Activated CD4-positive, alpha-beta T cell treated with anti-CD3 and anti-CD28 coated beads, Interleukin-10, Interleukin-2, amounts not matched to agents 100 ng/mL and 50 ng/mL, durations not matched to agents 16 hours and 8 hours (primary cell): ENCODE results near the gene PLSCR4.

ENCODE experiments used
- DNase-seq: peaks from one replicate; pipeline ENCODE4 v3.0.0-alpha.2; 2020

PLSCR4 gene

DNA sequence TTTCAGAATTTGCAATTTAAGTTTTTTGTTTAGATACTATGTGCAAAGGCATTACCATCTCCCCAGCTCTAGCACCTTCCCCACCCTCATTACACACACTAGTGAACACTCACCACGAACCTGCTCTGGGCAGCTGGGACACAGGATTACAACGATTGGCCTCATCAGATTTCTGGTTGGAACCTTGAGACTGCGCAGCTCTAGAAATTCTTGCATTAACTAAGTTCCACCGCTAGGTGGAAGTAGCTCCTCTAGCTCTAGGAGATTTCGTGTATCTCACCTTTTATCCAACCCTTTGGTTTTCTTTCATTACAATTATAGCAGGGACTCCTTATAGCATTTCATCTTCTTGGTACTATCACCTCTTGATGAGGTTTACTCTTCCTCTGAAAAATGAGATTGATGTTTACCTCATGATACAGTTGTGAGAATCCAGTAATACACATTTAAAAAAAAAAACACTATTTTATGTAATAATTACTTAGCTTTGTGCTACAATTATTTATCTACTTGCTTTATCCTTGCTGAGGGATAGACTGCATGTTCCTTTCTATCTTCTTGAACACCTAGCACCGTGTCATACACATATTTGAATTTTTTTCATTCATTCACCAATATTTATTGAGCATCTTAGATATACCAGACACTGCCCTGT, 61.3 kb downstream of the PLSCR4 start:
- DNase-seq = peak; percentile 43

- DNase-seq = no peak
These were observed 63.5 kb downstream of the PLSCR4 start for GRCh38 chr3:146187334-146187950.

DNA sequence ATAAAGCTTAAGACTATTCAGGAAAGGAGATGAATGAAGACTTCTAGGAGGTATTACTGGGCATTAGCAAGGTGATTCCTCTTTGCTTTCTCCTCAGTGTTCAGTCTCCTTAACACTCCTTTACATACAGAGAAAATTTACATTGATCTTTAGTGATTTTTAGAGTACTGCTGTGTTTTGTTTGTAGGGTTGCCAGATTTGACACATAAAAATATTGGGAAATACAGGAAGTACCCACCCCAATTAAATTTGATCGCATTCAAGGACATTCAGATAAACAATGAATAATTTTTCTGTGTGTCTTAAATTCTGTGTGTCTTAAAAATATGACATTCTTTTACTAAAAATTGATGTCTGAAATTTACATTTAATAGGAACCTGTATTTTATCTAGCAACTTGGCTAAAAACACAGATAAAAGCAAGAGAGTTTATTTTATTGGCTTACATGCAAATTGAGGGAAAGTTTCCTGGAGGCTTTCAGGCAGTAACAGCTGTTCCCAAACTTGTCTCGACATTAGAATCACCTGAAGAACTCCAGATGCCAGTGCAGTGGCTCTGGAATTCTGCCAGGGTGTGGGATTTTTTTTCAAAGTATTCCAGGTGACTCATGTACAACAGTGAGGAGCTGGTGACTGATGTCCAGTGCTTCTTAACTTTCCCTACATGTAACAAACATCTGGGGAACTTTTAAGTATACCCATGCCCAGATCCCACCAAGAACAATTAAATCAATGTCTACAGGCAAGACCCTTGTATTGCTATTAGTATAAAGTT, 66.5 kb downstream of the PLSCR4 start:
- no peak for DNase-seq

DNA sequence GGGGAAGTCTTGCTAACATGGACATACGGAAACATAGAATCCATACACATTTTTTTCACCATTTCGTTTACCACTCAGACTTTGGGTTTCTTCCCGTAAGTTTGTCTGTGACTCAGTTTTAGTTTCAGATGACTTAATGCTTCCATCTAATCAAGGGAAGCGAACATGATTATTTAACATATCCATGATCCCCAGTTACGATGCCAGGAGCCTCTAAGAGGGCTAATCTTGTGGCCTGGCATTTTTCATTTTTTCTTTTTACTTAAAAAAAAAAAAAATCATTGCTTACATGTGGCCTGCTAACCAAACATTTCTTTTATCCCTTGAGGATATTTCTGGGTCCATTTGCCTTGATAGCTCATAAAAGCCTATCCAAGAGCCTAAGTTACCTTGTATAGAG, 69.7 kb downstream of the PLSCR4 start:
- DNase-seq = no peak

DNA sequence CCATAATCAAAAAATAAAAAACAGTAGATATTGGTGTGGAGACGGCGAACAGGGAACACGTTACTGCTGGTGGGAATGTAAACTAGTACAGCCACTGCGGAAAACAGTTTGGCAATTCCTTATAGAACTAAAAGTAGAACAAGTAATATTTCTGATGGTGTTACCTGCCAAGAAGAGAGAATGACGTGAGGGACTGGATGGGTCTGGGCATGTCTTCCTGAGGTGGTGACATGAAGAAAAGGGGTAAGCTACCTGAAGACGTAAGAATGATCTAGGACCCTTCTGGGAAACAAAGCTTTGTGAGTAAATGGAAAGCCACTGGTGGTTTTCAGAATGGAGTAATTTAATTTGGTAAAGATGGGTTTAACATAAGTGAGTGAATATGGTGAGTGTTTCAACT, 70.5 kb downstream of the PLSCR4 start:
- DNase-seq = no peak

- no peak for DNase-seq
These were observed 72.8 kb downstream of the PLSCR4 start for GRCh38 chr3:146178006-146178689.

GRCh38 chr3:146177519-146177918, 73.4 kb downstream of the PLSCR4 start:
- no peak for DNase-seq

DNA sequence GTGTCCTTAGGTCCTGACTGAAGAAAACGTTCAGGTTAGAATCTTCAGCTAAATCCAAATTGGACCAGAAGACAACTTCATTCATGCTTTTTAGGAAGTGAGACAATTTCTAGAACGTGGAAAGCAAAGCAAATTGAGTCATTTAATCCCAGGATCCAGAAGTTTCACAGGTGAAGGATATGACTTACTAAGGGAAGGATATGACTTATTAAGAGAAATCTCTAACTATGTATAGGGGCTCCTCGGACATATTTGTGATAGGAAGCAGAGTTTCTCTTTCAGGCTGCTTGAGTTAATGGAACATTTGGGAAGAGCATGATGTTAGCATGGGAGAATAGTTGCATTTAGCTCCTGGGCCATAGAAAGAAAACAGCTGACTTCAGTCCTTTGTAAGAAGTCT, 73.8 kb downstream of the PLSCR4 start:
- DNase-seq = no peak

DNA sequence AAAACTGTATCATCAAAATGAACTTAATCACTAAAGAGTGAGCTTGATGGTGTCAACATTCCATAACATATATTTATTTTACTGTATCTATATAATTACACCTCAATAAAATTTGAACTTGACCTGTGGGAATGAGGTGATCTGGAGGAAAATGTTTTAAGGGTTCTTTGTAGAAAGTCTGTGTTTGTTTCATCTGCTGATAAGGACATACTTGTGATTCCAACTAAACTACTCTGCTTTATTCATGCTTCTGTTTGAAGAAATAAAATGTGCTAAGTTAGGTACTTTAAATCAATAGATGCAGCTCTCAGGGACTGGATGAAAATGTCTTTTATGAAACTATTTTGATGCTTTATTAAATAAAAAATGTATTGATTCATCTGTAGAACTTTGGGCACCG, 78.3 kb downstream of the PLSCR4 start:
- no peak for DNase-seq

DNA sequence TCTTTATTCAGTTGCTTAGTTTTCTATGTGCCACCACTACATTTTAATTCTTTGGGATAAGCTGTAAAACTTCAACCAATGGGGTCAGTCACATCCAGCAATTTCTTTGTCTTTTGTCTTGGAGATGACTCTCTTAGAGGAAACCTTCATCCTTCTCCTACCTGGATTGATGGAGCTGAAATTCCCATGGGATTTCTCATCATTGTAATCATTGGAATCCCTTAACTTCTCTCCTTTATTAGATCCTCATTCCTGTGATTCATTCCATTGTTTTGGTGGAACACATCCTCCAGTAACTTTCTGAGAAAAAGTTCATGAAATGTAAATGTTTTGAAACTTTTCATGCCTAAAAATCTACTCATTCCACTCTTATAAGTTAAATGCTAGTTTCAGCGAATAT, 80.3 kb downstream of the PLSCR4 start:
- no peak for DNase-seq

GRCh38 chr3:146169891-146170290, 81.0 kb downstream of the PLSCR4 start:
- DNase-seq = no peak

- DNase-seq = no peak
These were observed 84.1 kb downstream of the PLSCR4 start for GRCh38 chr3:146166826-146167225.

- DNase-seq = no peak
These were observed 84.5 kb downstream of the PLSCR4 start for GRCh38 chr3:146166415-146166821.

DNA sequence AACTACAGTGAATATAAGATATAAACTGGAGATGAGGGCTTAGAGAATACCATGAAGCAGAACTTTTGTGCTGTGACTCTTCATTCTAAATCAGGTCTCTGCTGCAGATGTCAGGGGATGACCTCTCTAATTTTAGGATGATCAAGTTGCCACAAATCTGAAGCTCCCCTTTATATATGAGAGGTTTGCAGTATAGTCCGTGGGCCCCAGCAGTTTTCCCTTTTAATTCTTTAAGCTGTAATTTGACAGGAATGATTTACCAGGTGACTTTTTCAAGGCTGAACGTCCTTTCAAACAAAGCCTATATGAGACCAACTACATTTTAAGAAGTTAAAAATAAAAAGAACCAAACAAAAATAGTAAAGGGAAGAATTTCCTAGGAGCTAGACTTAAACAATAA, 85.0 kb downstream of the PLSCR4 start:
- no peak for DNase-seq

- no peak for DNase-seq
These were observed 85.7 kb downstream of the PLSCR4 start for GRCh38 chr3:146164971-146165769.

GRCh38 chr3:146164506-146164905, 86.4 kb downstream of the PLSCR4 start:
- DNase-seq = no peak

DNA sequence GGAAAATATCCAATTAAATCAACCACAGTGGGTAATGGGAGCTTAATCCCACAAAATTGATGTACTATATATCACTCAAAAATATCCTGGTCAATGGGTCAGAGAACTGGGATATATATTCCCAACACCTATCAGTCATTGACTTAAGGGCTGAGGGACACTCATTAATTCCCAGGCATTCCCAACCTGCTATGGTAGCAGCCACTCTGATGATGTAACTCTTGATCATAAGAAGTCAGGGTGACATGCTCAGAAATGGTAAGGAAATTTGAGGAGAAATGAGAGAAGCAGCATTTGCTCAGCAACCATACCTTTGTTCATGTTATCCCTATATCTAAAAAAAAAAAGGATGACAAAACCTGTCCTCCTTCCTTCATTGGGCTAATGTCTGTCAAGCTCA, 86.8 kb downstream of the PLSCR4 start:
- DNase-seq = no peak

DNA sequence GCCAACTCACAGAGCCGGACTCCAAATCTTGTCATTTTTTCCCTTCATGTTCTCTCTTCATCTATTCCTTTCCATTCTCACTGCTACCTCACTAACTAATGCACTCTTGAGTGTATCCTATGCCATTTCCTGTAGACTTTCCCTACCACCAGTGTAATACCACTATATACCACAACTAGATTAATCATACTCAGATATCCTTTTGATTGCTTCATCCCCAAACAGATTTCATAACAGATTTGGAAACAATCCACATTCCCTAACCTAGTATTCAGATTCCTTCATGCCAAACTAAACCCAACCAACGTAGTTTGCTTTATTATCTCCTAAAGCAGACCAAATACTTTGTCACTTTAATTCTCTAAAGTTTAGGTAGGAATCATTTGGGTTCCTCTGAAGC, 87.3 kb downstream of the PLSCR4 start:
- DNase-seq = no peak

DNA sequence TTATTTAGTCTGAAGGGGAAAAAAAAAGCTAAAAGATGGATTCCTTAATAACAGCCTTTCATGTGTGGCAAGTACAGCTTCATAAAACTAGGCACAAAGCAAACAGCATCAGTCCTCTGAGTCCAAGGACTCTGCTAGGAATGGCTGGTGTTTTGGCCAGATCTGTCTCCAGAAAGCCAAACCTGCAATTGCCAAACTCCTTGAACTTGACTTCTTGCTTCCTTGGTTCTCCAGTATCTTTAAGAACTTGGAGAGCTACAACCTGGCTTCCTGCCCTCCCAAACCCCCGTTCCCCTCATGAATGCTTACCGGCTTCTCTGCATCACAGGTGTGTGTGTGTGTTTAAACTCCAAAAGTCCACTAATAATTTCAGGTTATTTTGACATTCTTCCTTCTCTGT, 88.3 kb downstream of the PLSCR4 start:
- DNase-seq = no peak

- DNase-seq = no peak
These were observed 89.3 kb downstream of the PLSCR4 start for GRCh38 chr3:146161663-146162002.

DNA sequence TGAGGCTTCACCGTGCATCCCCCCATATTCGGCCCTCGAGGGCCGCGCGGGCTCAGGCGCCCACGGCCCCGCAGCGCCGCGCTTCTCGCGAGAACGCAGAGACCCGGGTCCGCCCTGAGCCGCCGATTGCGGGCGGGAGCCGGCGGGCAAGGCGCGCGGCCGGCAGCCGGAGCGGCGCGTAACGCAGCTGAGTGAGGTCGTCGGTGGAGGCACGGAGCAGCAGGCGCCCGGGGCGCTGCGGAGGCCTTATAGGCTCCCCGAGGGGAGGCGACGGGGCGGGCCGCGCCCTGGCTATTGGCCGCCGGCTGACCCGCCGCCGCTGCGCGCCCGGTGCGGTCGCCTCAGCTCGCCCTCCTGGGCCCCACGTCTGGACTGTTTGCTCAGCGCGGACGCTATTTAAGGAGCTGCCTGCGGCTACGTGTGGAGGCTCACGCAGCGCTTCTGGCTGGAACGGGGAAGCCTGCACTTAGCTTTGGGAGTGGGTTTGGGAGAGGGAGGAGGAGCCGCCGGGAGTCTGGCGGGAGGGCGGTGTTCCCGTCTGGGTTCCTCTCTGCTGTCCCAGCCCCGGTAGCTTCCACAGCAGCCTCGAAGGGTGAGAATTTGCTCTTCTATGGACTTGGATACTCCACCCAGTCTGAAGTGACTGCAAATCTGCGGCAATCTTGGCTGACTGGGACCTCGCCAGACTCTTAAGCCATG, 89.8 kb downstream of the PLSCR4 start, which contains the start of gene PLOD2:
Gene PLOD2, minus strand, starts transcription at position 221 of the 699 bp plus-strand sequence. Its CDS starts 195 bp downstream, at position 26.
- DNase-seq = peak; percentile 23

GRCh38 chr3:146160321-146160963, 90.5 kb downstream of the PLSCR4 start:
- peak; percentile 17 for DNase-seq
